22Rv1 (cell line): ENCODE measurements around the gene PIH1D1.

Experiments used
- H3K27ac ChIP-seq: fragments of 450-650 bp; 2 replicates; pipeline ENCODE4 v1.5.1; 2017
- ZFX ChIP-seq: fragments of 450-650 bp; IDR thresholded peaks from 2 replicates; pipeline ENCODE4 v1.6.1; 2017; ENCODE audit warnings: antibody characterized with exemption, borderline replicate concordance
- TF ChIP-seq, protein P1 (sequence below): fragments of 450-650 bp; IDR thresholded peaks from 2 replicates; pipeline ENCODE4 v1.5.1; 2017; ENCODE audit warnings: mild to moderate bottlenecking

PIH1D1 gene

DNA sequence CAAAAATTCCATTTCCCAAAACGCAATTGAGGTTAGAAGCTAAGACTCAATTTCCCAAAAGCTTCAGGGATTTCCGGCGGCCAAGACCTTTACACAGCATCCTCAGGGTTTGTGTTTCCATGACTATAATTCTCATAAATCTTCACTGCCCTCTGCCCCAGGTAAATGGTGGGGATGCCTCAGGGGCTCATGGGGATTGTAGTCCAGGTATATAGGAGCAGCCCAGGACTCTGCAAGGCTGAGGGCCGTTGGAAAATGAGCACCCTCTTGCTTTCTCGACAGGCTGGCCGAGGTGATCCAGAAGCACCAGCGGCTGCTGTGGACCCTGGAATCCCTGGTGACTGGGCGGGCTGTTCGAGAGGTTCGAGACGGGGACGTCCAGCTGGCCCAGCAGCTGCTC lies 7.8 kb upstream of the PIH1D1 start:
- TF ChIP-seq, protein P1, sequence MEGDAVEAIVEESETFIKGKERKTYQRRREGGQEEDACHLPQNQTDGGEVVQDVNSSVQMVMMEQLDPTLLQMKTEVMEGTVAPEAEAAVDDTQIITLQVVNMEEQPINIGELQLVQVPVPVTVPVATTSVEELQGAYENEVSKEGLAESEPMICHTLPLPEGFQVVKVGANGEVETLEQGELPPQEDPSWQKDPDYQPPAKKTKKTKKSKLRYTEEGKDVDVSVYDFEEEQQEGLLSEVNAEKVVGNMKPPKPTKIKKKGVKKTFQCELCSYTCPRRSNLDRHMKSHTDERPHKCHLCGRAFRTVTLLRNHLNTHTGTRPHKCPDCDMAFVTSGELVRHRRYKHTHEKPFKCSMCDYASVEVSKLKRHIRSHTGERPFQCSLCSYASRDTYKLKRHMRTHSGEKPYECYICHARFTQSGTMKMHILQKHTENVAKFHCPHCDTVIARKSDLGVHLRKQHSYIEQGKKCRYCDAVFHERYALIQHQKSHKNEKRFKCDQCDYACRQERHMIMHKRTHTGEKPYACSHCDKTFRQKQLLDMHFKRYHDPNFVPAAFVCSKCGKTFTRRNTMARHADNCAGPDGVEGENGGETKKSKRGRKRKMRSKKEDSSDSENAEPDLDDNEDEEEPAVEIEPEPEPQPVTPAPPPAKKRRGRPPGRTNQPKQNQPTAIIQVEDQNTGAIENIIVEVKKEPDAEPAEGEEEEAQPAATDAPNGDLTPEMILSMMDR = no peak
- no peak for TF ChIP-seq ZFX
- H3K27ac ChIP-seq = no peak overlapping the region

DNA sequence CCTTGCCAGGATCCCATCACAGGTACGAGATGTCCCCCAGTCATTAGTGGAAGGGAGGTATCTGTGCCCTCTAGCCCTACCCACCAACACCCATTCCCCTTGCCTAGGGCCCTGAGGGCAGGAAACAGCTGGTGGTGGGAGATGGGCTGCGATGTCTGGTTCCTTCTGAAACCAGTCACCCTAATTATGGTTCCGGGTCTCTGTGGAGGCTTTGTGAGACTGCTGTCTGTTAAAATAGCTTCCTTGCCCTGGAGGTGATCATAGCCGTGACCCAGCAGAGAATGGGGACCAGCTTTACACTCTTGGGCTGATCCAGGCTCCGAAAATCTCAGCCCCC lies 6.9 kb upstream of the PIH1D1 start:
- no peak overlapping the region for H3K27ac ChIP-seq
- no peak for TF ChIP-seq ZFX

DNA sequence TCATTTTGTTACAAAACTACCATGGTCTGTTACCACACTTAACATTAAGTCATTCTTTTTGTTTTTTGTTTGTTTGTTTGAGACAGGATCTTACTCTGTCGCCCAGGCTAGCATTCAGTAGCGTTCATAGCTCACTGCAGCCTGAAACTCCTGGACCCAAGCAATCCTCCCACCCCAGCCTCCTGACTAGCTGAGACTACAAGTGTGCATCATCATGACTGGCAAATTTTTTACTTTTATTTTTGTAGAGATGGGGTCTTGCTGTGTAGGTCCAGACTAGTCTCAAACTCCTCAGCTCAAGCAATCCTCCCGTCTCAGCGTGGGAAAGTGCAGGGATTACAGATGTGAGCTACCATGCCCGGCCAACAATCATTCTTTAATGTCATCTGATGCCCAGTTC lies 4.7 kb upstream of the PIH1D1 start:
- TF ChIP-seq, protein P1 = no peak
- TF ChIP-seq ZFX = no peak
- H3K27ac ChIP-seq = no peak overlapping the region

DNA sequence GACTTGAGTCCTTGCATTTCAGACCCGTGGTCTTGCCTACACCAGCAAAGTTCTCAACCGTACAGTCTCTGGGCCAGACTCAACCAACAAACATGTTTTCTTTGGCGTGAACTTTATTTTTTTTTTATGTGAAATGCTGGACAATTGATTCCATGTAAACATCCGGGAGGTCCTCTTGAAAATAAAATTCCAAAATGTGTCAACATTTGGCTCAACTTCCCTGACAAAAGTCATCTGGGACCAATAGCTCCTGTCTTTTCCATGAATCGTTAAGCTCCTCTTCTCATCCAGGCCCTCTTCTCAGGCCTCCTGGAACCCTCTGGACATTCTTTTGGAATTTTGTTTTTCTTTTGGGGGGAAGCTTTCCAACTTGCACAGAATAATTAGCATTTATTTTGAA lies 4.2 kb upstream of the PIH1D1 start:
- TF ChIP-seq ZFX = no peak
- TF ChIP-seq, protein P1 = no peak
- no peak overlapping the region for H3K27ac ChIP-seq

DNA sequence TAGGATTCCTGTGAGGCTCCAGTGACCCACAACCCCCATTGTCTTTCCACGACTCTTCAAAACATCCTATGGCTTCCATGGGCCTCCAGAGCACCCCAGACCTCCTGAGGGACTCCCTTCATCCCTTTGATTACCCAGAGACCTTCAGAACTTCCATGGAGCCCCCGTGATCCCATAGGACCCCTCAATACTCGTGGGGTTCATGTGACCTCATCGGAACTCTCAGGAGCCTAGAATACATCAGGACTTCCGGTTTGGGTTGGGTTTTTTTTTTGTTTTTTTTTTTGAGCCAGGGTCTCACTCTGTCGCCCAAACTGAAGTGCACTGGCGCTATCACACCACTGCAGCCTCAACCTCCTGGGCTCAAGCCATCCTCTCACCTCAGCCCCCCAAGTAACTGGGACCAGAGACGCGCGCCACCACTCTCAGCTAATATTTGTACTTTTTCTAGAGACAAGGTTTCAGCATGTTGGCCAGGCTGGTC lies 2.2 kb upstream of the PIH1D1 start:
- no peak for TF ChIP-seq ZFX
- TF ChIP-seq, protein P1 = no peak
- H3K27ac ChIP-seq = peak overlapping the region; percentile 91

DNA sequence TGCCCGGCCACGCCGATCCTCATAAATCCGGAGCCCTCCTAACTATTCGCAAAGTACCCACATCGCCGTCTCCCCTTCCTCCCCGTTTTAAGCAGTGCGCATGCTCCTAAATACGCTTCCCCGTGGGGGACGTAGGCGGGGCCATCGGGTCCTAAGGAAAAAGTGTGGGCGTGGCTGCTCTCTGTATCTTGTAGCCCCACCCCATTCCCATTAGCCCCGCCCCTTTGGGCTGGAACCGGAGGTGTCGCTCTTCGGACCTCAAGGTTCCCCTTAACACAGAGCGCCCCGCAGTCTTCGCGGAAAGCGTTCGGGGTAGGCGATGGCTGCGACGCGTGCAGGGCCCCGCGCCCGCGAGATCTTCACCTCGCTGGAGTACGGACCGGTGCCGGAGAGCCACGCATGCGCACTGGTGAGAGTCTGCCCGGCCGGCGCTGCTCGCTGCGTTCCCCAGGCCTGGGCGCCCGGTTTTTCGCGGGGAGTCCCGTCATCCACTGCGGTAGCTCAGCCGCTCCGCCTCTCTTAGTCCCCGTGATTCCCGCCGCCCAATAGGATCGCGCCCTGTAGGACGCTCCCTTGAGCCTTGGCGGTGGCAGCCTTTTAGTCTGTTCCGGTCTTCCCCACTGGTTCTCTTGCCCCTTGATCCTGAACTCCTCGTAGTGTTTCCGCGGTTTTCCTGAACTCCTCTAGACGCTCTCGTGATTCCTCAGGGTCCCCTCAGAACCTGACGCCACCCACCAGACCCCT lies 1.6 kb upstream of the PIH1D1 start, which contains the start of gene ALDH16A1:
Gene ALDH16A1, plus strand, starts transcription at position 213 of the 744 bp plus-strand sequence. Its CDS starts 107 bp downstream, at position 320.
- peak within 1 kb of the TSS; percentile 91 for H3K27ac ChIP-seq
- TF ChIP-seq, protein P1 = no peak
- TF ChIP-seq ZFX = no peak

DNA sequence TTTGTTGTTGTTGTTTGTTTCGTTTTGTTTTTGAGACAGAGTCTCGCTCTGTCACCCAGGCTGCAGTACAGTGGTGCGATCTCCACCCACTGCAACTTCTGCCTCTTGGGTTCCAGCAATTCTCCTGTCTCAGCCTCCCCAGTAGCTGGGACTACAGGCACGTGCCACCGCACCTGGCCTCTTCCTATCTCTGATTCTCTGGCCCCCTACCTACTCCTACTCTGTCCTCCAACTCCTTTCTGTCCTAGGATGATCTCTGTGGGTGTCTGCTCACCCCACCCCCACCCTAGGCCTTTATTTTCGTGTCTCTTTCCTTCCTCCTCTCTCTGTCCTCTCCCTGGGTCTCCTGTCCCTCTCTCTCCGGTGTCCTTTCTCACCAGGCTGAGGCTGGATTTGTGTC lies 1.2 kb downstream of the PIH1D1 start:
- H3K27ac ChIP-seq = peak overlapping the region; percentile 91
- TF ChIP-seq, protein P1 = no peak
- no peak for TF ChIP-seq ZFX
